IPS-NIHi7 (cell line): ENCODE measurements around the gene TRPM4.
"Not testable (repeated sequence)": the region's sequence is repeated elsewhere in the genome, so short reads cannot be mapped to it uniquely, and the experiment has no call there.

Experiments used
- DNase-seq: peaks from one replicate; pipeline ENCODE4 v3.0.0; 2012; ENCODE audit warnings: mixed read lengths; ENCODE audit errors: extremely low spot score

The TRPM4 gene

DNA sequence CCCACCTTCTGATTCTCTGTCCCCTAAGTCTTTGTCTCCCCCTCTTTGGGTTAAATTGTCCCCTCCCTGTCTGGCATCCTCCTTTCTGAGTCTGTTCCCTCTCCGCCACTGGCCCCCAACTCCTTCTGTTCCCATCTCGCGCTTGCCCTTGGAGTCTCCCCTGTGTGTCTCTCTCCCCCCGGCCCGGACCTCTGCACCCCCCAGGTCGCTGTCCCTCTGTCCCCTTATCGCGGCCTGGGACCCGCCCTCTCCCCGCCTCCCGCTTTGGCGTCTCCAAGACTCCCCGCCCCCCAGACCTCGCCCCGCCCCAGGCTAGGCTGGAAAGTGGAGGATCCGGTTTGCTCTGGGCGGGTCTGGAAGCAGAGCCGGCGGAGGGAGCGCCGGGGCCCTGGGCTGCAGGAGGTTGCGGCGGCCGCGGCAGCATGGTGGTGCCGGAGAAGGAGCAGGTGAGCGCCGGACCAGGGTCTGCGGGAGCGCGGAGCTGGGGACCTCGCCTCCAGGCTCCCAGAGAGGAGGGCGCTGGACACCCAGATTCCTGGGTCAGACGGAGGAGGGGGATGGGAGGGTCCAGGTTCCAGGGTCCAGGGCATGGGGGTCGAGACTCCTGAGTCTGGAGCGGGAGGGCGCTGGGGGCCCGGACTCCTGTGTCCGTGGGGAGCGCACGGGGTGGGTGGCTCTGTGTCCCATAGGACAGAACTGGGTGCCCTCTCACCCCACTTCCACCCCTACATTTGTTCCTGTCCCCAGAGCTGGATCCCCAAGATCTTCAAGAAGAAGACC is at the start of gene TRPM4:
TRPM4 (plus strand) TSS at position 348 of the 780 bp plus-strand sequence; CDS start at position 423, 75 bp downstream.
- peak; percentile 92 for DNase-seq

DNA sequence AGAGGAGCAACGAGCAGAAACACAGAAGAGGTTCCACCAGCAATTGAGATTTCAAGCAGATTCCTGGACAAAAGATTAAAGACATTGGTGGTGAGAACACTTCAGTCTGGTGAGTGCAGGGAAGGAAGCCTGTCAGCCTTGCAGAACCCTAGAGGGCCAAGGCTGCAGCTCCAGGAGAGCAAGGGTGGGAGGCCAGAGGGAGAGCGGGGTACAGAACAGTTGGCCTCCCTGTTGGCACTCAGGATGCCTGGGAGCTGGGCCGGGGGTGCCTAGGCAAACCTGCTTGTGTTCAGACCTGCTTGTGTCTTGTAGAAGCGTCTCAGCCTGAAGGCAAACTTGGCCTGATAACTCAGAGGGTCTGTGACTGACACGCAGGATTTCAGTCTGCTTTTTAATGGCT is 48.5 kb upstream of the TRPM4 start:
- DNase-seq = no peak

DNA sequence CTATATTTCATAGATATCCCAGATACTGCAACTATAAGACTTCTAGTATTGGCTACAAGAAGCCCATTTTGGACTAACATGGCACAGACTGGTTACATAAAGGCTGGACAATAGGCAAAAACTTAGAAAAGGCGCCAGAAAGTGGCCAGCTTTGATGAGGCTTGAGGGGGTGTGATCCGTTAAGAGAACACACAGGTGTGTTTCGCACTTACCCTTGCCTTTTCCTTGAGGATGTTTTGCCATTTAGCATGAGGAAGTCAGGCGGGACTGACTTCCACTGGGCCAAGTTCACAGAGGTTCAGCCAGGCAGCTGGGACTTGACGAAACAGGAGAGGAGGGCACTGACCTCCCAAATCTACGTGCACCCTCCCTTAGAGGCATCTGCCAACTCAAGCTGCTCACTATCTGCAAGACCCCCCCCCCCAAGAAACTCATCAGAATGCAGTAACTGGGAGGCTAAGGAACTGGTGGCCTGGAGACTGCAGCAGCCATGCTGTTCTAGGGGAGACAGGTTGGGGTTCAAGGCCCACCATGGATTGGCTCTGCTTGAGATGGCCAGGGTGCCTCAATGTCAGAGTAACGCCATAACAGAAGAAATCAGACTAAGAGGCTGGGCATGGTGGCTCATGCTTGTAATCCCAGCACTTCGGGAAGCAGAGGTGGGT is 47.9 kb upstream of the TRPM4 start:
- no peak for DNase-seq

DNA sequence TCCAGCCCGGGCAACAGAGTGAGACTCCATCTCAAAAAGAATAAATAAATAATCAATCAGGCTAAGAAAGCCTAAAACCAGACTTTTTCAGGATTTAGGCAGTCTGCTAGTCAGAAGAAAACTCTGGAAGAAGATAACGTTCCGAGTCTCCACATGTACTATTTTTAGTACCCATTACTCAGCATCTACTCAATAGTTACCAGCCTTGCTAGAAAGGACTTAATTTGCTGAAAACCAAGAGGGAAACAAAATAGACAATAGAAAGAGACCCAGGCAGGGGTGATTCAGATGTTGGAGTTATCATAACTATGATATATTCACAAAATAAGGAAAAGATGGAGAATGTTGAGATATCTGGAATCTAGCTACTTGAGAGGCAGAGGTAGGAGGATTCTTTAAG is 47.0 kb upstream of the TRPM4 start:
- no peak for DNase-seq

DNA sequence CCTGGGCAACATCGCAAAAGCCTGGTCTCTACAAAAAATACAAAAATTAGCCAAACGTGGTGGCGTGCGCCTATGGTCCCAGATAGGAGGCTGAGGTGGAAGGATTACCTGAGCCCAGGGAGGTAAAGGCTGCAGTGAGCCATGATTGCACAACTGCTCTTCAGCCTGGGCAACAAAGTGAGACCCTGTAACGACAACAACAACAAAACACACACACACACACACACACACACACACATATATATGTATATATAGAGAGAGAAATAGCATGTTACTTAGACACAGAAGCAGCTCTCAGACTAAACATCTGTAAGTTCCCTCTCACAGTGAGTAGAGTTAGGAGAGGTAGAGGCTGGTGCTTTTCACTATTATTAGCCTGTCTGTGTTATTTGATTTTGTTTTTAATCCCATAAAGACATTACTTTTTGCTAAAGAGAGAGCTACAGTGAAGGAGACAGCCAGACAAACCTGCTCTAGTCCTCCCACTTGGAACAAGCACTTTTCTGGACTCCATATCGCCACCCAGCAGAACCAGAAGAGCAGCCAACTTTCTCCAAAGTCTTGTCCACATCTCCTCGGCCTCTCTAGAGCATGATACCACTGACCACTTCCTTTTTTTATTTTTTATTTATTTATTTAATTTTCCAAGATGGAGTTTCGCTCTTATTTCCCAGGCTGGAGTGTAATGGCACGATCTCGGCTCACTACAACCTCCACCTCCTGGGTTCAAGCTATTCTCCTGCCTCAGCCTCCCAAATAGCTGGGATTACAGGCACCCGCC is 46.2 kb upstream of the TRPM4 start:
- no peak for DNase-seq

DNA sequence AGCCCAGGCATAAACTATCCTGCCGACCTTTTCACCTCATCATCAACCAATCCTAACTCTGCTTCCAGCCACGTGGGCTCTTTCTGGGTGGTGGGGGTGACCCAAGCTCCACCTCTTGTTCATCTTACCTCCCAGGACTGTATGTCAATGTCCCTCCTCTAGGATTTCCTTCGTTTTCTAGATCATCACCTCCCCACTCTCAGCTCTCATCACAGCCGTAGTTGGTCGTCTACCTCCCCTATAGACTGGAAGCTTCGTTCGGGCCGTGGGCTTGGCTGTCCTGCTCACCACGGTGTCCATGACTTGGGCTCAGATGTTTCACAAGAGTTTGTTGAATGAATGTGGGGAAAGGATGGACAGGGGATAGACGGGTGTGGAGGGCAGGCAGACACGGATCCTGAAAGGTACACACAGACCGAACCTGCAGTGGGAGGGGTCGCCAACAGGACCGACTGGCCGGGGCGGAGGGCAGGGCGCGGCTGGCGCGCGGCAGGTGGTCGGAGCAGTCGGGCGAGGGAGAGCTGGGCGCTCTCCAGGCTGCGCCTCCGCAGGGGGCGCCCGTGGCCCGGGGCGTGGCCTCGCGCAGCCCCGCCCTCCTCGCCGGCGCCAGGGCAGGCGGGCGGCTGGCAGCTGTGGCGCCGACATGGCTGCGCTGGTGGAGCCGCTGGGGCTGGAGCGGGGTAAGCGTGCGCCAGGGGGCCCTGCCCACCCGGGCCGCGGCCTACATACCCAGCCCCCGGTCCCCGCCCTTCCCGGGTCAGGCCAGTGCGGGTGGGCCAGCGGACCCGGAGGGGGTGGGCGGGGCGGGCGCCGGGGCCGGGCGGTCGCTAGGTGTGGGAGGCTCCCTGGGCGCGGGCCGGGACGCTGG is 43.6 kb upstream of the TRPM4 start, which contains the start of gene LIN7B:
LIN7B (plus strand) TSS at position 609 of the 868 bp plus-strand sequence; CDS start at position 644, 35 bp downstream.
- DNase-seq = peak; percentile 82

DNA sequence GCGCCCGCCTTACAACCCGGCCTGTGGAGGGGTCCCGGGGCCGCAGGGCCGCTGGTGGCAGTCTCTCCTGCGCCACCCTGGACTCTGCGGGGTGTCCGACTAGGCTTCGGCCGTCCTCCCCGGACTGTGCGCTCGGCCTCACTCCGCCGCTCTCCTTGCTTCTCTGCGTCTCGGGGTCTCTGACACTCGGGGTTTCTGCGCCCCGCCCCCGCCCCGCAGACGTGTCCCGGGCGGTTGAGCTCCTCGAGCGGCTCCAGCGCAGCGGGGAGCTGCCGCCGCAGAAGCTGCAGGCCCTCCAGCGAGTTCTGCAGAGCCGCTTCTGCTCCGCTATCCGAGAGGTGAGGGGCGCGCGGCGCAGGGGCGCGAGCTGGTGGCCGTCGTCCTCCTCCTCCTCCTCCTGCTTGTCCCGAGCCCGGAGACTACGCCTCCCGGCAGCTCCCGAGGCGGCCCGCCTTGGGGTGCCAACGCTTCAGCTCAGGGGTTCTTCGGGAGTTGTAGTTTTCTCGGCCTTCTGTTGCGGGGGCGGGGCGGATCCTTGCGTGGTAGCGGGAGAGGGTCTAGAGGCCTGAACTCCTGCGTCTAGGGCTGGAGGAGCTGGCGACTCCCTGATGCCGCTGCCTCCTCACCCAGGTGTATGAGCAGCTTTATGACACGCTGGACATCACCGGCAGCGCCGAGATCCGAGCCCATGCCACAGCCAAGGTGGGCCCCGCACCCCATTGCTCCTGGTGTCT is 42.8 kb upstream of the TRPM4 start:
- DNase-seq = peak; percentile 56

DNA sequence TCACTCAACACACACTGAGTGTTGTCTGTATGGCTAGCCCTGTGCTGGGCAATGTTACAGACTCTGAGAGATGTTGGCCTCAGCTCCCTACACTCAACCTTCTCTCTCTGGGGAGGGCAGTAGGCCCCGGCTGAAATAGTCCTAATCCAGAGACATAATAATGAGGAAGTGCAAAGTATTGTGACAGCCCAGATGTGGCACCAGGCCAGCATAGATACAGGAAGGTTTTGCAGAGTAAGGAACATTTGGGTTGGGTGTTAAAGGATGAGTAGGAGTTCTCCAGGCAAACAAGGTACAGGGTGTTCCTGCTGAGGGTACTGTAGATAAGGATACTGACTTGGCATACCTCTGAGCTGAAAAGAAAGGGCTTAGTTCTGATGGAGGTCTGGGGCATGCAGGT is 41.0 kb upstream of the TRPM4 start:
- DNase-seq = no peak

DNA sequence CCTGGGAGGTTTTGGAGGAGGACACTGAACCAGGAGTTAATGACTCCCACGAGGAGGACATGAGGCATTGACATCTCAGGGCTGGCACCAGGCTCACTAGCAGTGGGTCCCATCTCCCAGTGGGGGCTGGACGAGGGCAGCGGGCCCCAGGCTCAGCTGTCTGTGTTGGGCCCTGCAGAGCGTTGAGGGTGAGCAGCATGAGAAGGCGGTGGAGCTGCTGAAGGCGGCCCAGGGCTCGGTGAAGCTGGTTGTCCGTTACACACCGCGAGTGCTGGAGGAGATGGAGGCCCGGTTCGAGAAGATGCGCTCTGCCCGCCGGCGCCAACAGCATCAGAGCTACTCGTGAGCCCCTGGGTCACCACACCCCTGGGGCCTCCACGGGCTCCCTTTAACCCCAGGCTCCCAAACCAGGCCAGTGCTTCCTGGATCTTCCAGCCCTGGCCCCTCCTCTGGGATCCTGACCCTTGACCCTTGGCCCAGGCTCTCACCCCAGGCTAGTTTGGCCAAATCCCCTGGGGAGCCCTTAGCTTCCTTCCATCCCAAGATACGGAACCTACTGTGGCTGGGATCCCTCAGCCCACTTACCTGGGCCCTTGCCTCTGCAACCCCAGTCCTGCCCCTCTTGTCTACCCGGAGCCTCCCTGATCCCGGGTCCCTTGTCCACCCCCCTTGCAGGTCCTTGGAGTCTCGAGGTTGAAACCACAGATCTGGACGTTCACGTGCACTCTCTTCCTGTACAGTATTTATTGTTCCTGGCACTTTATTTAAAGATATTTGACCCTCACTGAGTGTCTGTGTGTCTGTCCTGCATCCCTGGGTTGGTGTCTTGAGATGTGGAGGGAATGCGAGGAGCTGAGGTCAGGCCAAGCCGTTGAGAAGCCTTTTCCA is 39.7 kb upstream of the TRPM4 start:
- DNase-seq = no peak

DNA sequence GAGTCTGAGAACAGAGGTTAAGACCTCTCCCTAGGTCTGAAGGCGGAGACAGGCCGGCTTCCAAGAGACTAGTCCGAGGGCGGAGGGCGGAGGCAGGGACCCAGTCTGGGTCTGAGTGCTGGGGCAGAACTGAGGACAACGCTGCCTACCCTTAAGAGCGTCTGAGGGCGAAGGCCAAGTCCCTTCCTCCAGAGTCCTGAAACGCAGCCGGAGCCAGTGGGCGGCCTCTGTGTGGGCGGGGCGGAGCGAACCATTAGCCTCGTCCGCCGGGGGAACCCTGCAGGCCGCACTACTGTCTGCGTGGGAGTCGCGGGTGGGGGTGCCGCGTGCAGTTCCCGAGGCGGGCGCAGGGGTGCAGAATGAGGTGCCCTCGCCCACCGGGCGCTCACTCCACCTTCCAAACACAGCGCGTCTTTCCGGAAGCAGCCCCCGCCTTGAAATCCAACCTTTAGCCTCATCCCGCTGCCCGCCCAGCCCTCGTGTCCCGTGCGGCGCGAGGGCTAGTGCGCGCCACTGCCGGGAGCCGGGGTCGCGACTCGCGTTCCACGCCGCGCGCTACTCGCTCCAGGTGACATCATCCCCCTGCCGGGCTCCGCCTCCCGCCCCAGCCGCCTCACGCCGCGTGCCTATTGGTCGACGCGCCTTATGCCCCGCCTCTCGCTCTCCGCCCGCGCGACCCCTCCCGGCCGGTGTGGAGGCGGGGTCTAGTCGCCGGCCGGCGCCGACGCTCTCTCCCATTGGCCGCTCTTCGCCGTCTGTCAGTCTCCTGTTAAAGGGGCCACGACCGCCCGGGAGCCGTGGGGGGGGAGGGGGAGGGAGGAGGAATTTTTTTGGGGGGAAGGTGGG is 38.8 kb upstream of the TRPM4 start, which contains the start of gene C19orf73:
C19orf73 (minus strand) TSS at position 579 of the 846 bp plus-strand sequence; CDS start at position 458, 121 bp downstream.
- DNase-seq = peak; percentile 94

DNA sequence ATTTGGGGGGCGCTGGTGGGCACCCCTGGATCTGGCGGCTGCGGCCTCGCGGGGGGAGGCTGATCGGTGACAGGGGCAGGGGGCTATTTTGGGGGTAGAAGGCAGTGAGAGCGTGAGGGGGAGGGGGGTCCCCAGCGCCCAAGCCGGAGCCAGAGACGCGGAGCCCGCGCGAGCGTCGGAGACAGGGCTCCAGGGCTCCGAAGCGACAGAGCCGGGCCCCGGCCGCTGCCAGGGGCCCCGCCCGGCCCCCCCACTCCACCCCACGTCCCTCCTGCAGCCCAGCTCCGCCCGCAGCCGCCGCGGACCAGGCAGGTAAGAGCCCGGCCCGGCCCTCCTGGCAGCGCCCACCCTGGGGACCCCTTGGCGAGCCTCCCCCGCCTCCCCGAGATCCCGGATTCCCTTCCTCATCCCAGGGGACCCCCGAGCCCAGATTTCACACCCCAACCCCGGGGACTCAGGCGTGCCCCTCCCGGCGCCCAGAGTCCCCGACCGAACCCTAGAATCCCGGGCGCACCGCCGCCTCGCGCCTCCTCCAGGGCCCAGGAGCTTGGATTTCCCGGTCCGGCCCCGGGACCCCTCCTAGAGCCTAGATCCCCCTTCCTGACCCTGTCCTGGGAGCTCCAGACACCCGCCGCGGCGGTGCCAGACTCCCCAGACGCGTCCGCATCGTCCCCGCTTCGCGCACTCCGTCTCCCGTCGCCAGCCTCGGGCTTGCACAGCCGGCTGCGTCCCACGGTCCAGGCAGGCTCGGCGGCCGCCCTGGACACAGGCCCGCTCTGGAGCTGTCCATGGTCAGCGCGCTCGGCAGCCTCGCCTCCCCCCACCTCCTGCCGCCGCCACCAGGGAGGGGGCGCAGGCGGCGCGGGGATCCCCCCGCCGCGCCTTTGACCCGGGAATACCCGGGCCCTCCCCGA is 37.9 kb upstream of the TRPM4 start, which contains the start of gene PPFIA3:
PPFIA3 (plus strand) TSS at position 134 of the 914 bp plus-strand sequence. CDS start 8,330 bp downstream, outside the sequence.
- DNase-seq = peak; percentile 64

DNA sequence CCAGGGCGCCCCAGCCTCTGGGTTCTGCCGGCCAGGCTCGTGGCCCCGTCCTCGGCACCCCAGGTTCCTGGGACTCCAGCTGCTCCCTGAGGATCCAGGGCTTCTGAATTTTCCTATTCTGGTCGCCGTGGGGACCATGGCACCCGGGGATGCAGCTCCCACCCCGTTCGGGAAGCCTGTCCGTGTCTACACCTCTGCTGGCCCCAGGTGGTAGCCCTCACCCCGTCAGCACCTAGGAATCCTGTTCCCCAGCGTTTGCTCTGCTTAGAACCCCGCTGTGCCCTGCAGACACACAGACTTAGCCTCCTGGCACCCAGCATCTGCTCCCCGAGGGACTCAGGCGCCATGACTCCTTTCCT is 37.3 kb upstream of the TRPM4 start:
- no peak for DNase-seq

DNA sequence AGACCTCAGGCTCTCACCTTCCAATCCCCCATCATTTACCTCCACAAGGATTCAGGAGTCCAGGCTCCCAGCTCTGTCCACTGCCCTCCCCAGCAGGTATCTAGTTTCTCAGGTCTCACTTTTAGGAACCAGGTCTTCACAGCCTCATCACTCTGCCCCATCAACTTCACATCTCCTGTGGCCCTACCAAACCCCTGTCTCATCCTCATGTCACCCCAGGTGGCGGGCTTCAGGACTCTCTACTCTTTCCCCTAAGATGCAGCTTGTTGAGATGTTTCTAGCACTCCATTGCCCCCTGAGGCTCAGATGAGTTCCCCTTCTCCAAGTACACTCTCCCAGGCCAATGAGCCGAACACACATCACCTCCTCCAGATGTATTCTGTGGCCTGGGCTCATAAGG is 36.7 kb upstream of the TRPM4 start:
- no peak for DNase-seq

DNA sequence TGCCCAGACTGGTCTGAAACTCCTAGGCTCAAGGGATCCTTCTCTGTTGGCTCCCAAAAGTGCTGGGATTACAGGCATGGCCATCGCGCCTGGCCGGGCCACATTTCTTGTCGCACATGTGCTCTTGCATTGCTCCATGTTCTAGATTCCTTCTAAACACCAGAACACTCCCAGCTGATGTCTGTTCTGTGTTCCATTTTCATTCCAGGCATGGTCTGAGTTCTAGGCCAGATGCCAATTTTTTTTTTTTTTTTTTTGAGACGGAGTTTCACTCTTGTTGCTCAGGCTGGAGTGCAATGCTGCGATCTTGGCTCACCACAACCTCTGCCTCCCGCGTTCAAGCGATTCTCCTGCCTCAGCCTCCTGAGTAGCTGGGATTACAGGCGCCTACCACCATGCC is 35.8 kb upstream of the TRPM4 start:
- DNase-seq = not testable (repeated sequence)

DNA sequence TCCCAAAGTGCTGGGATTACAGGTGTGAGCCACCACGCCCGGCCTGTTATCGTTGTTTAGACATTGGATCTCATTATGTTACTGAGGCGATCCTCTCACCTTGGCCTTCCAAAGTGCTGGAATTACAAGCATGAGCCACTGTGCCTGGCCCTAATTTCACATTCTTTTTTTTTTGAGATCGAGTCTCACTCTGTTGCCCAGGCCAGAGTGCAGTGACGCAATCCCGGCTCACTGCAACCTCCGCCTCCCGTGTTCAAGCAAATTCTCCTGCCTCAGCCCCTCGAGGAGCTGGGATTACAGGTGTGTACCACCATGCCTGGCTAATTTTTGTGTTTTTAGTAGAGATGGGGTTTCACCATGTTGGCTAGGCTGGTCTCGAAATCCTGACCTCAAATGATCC is 34.3 kb upstream of the TRPM4 start:
- DNase-seq = not testable (repeated sequence)

DNA sequence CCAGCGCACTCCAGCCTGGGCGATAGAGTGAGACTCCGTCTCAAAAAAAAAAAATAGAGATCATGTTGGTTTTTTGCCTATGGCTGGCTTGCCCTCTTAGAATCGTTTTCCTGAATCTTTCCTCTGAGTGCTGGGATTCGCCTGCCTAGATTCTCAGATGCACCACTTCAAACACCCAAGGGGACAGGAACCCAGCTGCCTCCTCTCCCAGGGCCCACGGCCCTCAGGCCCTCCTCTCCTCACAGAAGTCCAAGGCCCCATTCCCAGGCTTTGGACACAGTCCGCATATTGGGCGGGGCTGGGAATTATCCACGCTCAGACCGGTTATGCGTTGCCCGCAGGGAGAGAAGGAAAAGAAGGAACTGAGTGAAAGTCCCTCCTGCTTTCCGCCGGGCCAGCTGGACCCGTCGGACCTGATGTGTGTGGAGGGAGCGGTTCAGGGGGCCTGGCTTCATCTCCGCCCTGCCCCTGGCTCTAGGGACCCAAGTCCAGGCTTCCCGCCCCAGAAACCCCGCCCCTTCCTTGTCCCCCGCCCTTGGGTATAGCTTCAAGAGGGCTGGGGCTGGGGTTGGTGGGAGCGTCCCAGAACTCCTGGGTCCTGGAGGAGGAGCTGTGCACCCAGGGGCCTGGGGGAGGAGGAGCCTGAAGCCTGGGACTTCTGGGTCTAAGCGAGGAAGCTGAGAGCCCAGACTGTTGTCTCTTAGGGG is 32.4 kb upstream of the TRPM4 start:
- DNase-seq = peak; percentile 60

DNA sequence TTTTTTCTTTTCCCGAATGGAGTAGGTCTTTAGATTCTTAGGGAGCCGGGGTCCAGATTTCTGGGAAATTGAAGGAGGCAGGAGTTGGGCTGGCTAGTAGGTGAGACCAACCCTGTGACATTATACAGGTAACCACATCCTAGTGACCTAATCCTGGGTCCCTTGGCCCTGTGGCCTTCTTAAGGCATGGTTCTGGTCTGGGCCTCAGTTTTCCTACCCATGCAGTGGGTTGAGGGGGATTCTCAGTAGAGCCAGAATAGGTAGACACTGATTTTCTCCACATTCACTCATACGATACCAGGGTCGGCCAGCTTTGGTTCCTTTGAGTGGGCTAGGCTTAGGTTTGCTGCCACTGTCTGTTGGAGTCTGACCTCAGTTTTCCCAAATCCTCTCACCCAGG is 31.0 kb upstream of the TRPM4 start:
- no peak for DNase-seq
